ENCODE data around the gene F2R. TPM values are rescaled to one million over a fixed set of nuclear protein-coding genes. Genes with fewer than 3 reads are reported as not detected.

Gene F2R
- total RNA-seq, 4 donors from 2014 or later, result 0.75 to 10.7 (median 6.8) TPM

- H3K36me3 ChIP-seq, result no peaks in the 10 kb centered on the region
- no peak overlapping the region for H3K4me3 ChIP-seq
- in situ Hi-C loops (cut with MboI; ENCODE audit: low pct_ligation_motif_present in 1 of 4, low pct_unique_long_range_greater_than_20kb in 1 of 4, low sequenced_read_pairs in 3 of 4), result no loop called here
- H3K4me1 ChIP-seq, result peaks cover 0 to 19% (median 14%) of the 10 kb centered on the region in 4 donors
- intact Hi-C loops (cut with DNase I; ENCODE audit: low total_unique reads), result no loop called here
- WGBS, 2 donors (ENCODE audit: low coverage in 1 of 2), result 50 to 85% methylated on average over 2 of the region's 2 CpGs
- no peaks in the 10 kb centered on the region for H3K9me3 ChIP-seq
- TF ChIP-seq CTCF (IDR thresholded peaks at IDR 0.05), result no peak
- TF ChIP-seq EP300 (IDR thresholded peaks at IDR 0.05; ENCODE audit: low read depth), result no peak
- TF ChIP-seq POLR2AphosphoS5 (IDR thresholded peaks at IDR 0.05), result no peak
- TF ChIP-seq POLR2A (IDR thresholded peaks at IDR 0.05), result no peak
- H3K27me3 ChIP-seq, result no peaks in the 10 kb centered on the region
- no peak overlapping the region for H3K27ac ChIP-seq
- no peak for DNase-seq
Observed at GRCh38 chr5:76694317-76694716, 21.6 kb upstream of the F2R start.

GRCh38 chr5:76695346-76695745, 20.6 kb upstream of the F2R start:
- intact Hi-C loops (cut with DNase I; ENCODE audit: low total_unique reads), result no loop called here
- H3K27me3 ChIP-seq, result no peaks in the 10 kb centered on the region
- DNase-seq, result no peak

GRCh38 chr5:76696251-76696650, 19.7 kb upstream of the F2R start:
- in situ Hi-C loops (cut with MboI; ENCODE audit: low pct_ligation_motif_present in 1 of 4, low pct_unique_long_range_greater_than_20kb in 1 of 4, low sequenced_read_pairs in 3 of 4), result no loop called here

More at GRCh38 chr5:76695346-76695745, 20.6 kb upstream of the F2R start:
- Histone ChIP-seq H3K4me3 (no peak overlapping the region), H3K9me3 (no peaks in the 10 kb centered on the region), H3K4me1 (peaks cover 0 to 17% (median 13%) of the 10 kb centered on the region in 4 donors), H3K36me3 (no peaks in the 10 kb centered on the region), H3K27ac (no peak overlapping the region)
- 66 to 85% methylated on average over 5 to 6 of the region's 6 CpGs for WGBS, 2 donors (ENCODE audit: low coverage in 1 of 2)
- no peak for TF ChIP-seq CTCF (IDR thresholded peaks at IDR 0.05)
- no peak for TF ChIP-seq EP300 (IDR thresholded peaks at IDR 0.05; ENCODE audit: low read depth)
- TF ChIP-seq POLR2AphosphoS5 (IDR thresholded peaks at IDR 0.05), result no peak
- no peak for TF ChIP-seq POLR2A (IDR thresholded peaks at IDR 0.05)
- in situ Hi-C loops (cut with MboI; ENCODE audit: low pct_ligation_motif_present in 1 of 4, low pct_unique_long_range_greater_than_20kb in 1 of 4, low sequenced_read_pairs in 3 of 4), result no loop called here

GRCh38 chr5:76697670-76698069, 18.3 kb upstream of the F2R start:
- intact Hi-C loops (cut with DNase I; ENCODE audit: low total_unique reads), result no loop called here
- TF ChIP-seq POLR2AphosphoS5 (IDR thresholded peaks at IDR 0.05) (no peak), POLR2A (IDR thresholded peaks at IDR 0.05) (no peak)

More at GRCh38 chr5:76696251-76696650, 19.7 kb upstream of the F2R start:
- Histone ChIP-seq H3K4me1 (peaks cover 0 to 10% (median 5%) of the 10 kb centered on the region in 4 donors), H3K4me3 (no peak overlapping the region), H3K9me3 (no peaks in the 10 kb centered on the region), H3K27me3 (no peaks in the 10 kb centered on the region), H3K27ac (no peak overlapping the region), H3K36me3 (peaks cover 0 to 6% (median 0%) of the 10 kb centered on the region in 4 donors)
- intact Hi-C loops (cut with DNase I; ENCODE audit: low total_unique reads), result no loop called here
- WGBS, 2 donors (ENCODE audit: low coverage in 1 of 2), result 71 to 95% methylated on average over 1 of the region's 1 CpG
- TF ChIP-seq POLR2A (IDR thresholded peaks at IDR 0.05) (no peak), EP300 (IDR thresholded peaks at IDR 0.05; ENCODE audit: low read depth) (no peak), POLR2AphosphoS5 (IDR thresholded peaks at IDR 0.05) (no peak), CTCF (IDR thresholded peaks at IDR 0.05) (no peak)
- DNase-seq, result no peak

GRCh38 chr5:76700571-76700970, 15.4 kb upstream of the F2R start:
- H3K27ac ChIP-seq, result no peak overlapping the region
- DNase-seq, result no peak
- intact Hi-C loops (cut with DNase I; ENCODE audit: low total_unique reads) (no loop called here), in situ Hi-C loops (cut with MboI; ENCODE audit: low pct_ligation_motif_present in 1 of 4, low pct_unique_long_range_greater_than_20kb in 1 of 4, low sequenced_read_pairs in 3 of 4) (no loop called here)
- H3K36me3 ChIP-seq, result peaks cover 0 to 16% (median 0%) of the 10 kb centered on the region in 4 donors
- no peak overlapping the region for H3K4me3 ChIP-seq
- H3K27me3 ChIP-seq, result no peaks in the 10 kb centered on the region
- TF ChIP-seq CTCF (IDR thresholded peaks at IDR 0.05) (no peak), EP300 (IDR thresholded peaks at IDR 0.05; ENCODE audit: low read depth) (no peak), POLR2AphosphoS5 (IDR thresholded peaks at IDR 0.05) (no peak)
- no peaks in the 10 kb centered on the region for H3K4me1 ChIP-seq
- WGBS, 2 donors (ENCODE audit: low coverage in 1 of 2), result 56 to 83% methylated on average over 1 to 2 of the region's 2 CpGs
- no peaks in the 10 kb centered on the region for H3K9me3 ChIP-seq

More at GRCh38 chr5:76697670-76698069, 18.3 kb upstream of the F2R start:
- WGBS, 2 donors (ENCODE audit: low coverage in 1 of 2), result 92 to 97% methylated on average over 5 of the region's 5 CpGs
- no peak for DNase-seq
- no peaks in the 10 kb centered on the region for H3K9me3 ChIP-seq
- peaks cover 0 to 16% (median 0%) of the 10 kb centered on the region in 4 donors for H3K36me3 ChIP-seq
- no peak overlapping the region for H3K27ac ChIP-seq
- in situ Hi-C loops (cut with MboI; ENCODE audit: low pct_ligation_motif_present in 1 of 4, low pct_unique_long_range_greater_than_20kb in 1 of 4, low sequenced_read_pairs in 3 of 4), result no loop called here
- H3K27me3 ChIP-seq, result no peaks in the 10 kb centered on the region
- no peak overlapping the region for H3K4me3 ChIP-seq
- no peaks in the 10 kb centered on the region for H3K4me1 ChIP-seq

Data from transverse colon (tissue), 4 donors.